ENCODE data around the gene AP1G2.
A peak's percentile ranks its signal among the peaks of the same experiment; 100 is the strongest.
"Not testable (repeated sequence)": the region's sequence is repeated elsewhere in the genome, so short reads cannot be mapped to it uniquely, and the experiment has no call there.

The AP1G2 gene

DNA sequence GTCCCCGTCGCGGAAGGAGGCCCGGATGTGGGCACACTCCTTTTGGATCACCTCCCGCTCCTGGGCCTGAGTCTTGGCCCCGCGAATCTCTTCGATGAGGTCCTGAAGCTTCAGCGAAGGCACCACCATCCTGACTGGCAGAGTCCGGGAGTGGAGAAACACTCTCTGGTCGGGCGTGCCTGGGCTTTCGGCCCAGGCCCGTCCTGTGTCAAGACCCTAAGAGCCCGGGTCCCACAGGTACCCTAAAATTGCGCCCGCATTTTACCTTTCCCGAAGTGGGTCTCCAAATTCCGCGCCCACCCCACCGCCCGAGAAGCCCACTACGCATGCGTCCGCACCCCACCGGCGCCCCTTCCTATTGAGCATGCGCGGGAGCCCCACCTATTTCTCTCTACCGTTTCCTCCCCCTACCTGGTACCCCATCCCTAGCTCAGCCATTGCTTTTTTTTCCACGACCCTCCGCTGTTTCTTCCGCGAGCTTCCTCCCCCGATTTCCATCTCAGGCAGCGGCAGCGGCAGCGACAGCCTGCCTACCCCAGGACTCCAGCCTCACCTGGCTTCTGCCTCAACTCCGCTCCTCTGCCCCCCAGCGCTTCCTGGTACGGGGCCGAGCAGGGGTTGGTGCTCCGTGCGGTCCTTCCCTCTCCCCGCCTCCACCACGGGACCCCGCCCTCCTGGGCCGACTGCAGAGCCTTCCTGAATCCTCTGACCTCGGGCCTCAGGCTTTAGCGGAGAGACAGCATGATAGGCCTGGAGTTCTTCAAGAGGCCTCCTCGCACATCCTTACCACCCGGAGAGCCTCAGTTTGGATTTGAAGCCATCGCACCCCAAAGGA lies at the start of gene AP1G2:
AP1G2 (minus strand) TSS at position 606 of the 835 bp plus-strand sequence; CDS start at position 129, 477 bp downstream.
- peak; percentile 69 to 78 (median 74) for DNase-seq (ENCODE audit: low read depth in 2 of 3, low spot score in 2 of 3)

DNA sequence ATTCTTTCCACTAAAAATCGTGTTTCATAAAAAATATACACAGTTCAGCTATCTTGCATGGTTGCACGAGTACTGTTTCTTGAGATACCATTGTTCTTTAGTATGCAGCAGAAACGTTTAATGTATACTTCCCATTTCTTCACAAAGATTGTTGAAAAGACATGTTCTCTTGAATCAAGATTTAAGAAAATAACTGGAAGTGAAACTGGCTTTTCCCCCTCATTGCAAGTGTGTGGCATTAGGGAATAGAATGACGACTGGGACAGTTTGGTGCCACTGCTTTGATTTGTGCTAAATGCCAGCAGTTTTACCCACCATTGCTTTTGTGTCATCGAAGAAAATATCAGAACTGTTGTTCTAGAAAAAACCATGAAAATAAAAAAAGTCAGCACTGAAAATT lies 48.3 kb upstream of the AP1G2 start:
- no peak for DNase-seq (ENCODE audit: low read depth in 2 of 3, low spot score in 2 of 3)

DNA sequence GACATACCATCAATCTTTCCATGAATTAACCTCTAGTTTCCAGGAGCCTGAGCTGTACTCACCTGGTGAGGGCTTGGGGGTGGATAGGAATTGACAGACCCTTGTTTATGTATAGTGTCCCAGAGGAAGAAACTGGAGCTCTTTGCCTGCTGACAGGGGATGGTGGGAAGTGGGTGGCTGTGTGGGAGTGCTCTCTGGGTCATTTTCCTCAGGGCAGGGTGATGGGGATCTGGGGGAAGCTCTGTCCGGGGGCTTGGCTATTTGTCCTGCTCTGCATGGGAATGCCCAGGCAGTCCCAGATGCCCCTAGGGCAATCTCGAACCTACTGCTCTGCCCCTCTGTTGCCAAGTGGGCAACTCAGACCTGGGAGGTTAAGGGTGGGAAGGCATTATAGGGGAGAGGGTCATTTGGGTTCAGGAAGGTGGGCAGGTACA lies 46.8 kb upstream of the AP1G2 start:
- DNase-seq (ENCODE audit: low read depth in 2 of 3, low spot score in 2 of 3), result no peak

DNA sequence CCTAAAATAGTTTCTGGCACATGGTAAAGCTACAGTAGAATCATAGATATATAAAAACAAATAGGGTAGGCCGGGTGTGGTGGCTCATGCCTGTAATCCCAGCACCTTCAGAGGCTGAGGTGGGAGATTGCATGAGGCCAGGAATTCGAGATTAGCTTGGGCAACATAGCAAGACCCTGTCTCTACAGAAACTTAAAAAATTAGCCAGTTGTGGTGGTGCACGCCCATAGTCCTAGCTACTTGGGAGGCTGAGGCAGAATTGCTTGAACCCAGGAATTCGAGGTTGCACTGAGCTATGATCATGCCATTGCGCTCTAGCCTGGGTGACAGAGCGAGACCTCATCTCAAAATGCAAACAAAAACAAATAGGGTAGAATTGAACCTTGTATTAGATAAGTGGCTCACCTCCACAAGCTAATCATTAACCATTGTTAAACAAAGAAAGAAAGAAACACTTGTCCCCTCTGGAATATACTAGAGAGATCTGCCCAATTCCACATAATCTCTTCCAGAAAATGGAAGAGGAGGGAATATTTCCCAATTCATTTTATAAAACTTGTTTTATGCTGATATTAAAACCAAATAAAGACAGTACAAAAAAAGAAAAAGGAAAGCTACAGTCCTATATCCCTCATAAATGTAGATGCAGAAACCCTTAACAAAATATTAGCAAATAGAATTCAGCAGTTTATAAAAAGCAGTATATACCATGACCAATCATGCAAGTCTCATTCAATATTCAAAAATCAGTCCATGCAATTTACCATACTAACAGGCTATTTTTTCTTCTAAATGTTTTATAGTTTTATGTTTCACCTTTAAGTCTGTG lies 45.9 kb upstream of the AP1G2 start:
- no peak for DNase-seq (ENCODE audit: low read depth in 2 of 3, low spot score in 2 of 3)

DNA sequence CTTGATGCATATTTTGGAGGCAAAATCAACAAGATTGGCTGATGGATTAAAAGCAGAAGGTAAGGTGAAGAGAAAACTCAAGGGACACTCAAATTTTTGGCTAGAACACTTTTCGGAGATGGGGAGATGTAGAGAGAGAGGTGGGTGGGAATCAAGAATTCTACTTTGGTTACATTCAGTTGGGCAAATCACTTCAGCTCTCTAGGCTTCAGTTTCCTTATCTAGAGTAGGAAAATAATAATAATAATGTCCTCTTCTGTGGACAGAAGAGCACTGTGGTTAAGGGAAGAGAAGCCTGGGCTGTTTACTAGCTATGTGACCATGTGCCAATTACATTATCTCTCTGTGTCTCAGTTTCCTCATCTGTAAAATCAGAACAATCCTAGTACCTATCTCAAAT lies 45.2 kb upstream of the AP1G2 start:
- no peak for DNase-seq (ENCODE audit: low read depth in 2 of 3, low spot score in 2 of 3)

DNA sequence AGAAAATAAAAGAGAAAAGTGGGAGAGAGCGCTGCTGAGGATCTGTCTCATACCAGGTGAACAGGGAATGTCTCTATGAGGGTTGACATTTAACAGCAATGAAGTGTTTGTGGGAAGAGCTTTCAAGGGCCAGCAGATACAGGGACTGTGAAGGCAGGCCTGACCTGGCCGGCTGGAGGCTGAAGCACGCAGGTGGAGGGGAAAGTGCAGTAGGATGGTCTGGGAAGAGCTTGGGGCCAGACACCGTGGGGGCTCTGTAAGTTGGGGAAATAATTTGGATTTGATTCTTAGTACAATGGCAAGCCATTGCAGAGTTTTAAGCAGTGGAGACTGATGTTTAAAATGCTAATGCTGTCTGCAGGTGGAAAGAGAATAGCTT lies 44.8 kb upstream of the AP1G2 start:
- no peak for DNase-seq (ENCODE audit: low read depth in 2 of 3, low spot score in 2 of 3)

DNA sequence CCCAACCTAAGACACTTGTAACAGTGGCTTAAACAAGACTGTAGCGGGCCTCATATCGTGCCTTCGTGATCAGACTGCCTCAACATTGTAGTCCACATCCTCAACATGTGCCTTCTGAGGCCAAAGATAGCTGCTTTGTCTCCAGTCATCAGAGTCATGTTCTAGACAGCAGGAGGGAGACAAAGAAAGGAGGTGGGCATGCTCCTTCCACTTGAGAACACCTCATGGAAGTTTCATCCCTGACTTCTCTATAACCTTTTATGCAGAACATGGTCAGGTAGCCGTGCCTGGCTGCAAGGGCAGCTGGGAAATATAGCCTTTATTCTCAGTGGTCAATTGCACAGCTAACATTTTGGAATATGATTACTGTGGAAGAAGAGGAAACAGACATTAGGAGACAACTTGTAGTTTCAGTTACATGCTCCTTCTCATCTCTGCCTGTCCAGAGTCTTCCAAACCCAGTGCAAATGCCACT lies 43.3 kb upstream of the AP1G2 start:
- DNase-seq (ENCODE audit: low read depth in 2 of 3, low spot score in 2 of 3), result no peak

DNA sequence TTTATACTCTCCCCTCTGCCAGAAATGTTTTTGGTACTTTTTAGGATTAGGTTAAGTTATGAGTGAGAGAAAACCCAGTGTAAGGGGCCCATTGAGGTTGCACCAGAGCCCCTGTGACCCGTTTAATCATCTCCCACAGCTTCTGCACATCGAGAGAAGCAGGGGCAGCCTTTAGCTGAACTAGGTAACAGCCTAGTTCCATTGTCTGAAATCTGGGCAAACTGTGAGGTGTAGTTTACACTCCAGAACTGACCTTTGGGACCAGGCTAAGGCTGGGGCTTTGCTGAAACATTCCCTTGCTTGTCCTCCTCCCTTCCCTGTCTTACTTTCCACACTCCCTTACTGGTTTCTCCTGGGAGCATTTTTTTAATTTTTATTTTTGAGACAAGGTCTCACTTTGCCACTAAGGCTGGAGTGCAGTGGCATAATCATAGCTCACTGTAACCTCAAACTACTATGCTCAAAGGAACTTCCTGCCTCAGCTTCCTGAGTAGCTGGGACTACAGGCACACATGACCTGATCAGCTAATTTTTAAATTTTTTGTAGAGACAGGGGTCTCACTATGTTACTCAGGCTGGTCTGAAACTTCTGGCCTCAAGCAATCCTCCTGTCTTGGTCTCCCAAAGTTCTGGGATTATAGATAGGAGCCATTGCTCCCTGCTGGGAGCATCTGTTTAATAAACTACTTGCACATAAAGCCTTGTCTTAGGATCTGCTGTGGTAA lies 42.7 kb upstream of the AP1G2 start:
- DNase-seq (ENCODE audit: low read depth in 2 of 3, low spot score in 2 of 3), result no peak

GRCh38 chr14:23609411-23610089 lies 42.0 kb upstream of the AP1G2 start:
- DNase-seq (ENCODE audit: low read depth in 2 of 3, low spot score in 2 of 3), result not testable (repeated sequence)

DNA sequence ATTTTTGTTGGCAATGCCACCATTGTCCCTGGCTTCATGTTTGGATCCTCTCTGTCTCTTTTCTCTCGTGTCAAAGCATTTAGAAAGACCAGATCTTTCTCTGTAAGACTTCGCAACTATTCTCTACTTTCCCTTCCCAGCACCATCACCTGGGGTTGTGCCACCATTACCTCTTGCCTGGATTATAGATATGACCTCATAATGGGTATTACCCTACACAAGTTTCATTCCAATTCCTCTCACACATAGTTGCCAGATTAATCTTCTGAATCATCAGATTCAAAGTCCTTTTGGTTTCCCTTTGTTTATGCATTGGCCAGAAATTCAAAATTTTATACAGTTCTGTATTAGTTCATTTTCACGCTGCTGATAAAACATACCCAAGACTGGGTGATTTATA lies 41.4 kb upstream of the AP1G2 start:
- no peak for DNase-seq (ENCODE audit: low read depth in 2 of 3, low spot score in 2 of 3)

GRCh38 chr14:23608454-23608853 lies 40.9 kb upstream of the AP1G2 start:
- DNase-seq (ENCODE audit: low read depth in 2 of 3, low spot score in 2 of 3), result no peak

- DNase-seq (ENCODE audit: low read depth in 2 of 3, low spot score in 2 of 3), result no peak
Observed at GRCh38 chr14:23605931-23606585, 38.5 kb upstream of the AP1G2 start.

- no peak for DNase-seq (ENCODE audit: low read depth in 2 of 3, low spot score in 2 of 3)
Observed at GRCh38 chr14:23604675-23605170, 37.1 kb upstream of the AP1G2 start.

GRCh38 chr14:23604148-23604547 lies 36.6 kb upstream of the AP1G2 start:
- DNase-seq (ENCODE audit: low read depth in 2 of 3, low spot score in 2 of 3), result no peak

- no peak for DNase-seq (ENCODE audit: low read depth in 2 of 3, low spot score in 2 of 3)
Observed at GRCh38 chr14:23603103-23603502, 35.5 kb upstream of the AP1G2 start.

DNA sequence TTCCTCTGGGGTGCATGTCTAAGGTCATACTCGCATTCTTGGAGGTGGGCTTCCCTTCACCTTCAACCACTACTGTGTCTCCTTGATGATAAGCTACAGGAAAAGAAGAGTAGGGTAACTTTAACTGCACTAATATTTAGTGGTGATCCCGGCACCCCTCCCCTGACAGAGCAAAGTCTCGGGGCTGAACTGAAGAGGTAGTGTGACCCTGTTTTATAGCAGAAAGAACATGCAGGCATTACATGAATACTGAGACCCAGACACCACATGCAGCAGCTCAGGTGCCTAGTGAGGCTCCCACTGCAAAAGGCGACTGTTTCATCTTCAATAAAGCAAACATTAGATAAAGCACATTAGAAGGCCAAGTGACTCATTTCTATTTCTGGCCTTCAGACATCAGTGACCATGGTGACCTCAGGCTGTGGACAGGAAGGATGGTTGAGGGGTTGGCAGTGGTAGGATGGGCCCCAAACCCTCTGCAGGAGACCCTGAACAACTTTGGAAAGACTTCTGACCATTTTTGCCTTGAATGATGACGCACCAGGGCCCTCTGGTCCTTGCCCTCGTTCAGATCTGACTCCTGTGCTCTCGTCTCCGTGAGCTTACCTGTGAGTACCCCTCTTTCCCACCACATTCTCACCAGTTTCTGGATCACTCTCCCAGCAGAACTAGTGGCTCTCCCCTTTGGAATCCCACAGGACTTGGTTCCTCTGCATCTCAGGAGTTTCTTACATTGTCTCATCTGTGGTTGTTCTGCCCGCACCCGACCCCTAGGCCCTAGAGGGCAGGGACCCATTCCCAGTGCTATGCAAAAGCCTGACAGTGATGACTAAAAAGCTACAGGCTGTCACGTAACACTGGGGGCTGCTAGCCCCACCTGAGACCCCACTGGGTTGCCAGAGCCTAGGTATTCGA lies 34.8 kb upstream of the AP1G2 start:
- no peak for DNase-seq (ENCODE audit: low read depth in 2 of 3, low spot score in 2 of 3)

GRCh38 chr14:23601845-23602180 lies 34.2 kb upstream of the AP1G2 start:
- no peak for DNase-seq (ENCODE audit: low read depth in 2 of 3, low spot score in 2 of 3)

DNA sequence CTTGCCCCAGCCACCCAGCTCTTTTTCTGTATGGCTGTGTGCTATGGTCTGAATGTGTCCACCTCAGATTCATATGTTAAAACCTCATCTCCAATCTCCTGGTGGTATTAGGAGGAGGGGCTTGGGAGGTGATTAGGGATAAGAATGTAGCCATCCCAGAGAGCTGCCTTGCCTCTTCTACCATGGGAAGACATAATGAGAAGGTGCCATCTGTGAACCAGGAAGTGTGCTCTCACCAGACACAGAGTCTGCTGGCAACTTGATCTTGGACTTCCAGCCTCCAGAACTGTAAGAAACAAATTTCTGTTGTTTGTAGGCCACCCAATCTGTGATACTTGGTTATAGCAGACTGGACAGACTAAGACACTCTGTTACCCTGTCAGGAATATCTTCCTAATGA lies 33.8 kb upstream of the AP1G2 start:
- no peak for DNase-seq (ENCODE audit: low read depth in 2 of 3, low spot score in 2 of 3)

GRCh38 chr14:23600806-23601205 lies 33.2 kb upstream of the AP1G2 start:
- no peak for DNase-seq (ENCODE audit: low read depth in 2 of 3, low spot score in 2 of 3)

Data from activated CD8-positive, alpha-beta memory T cell treated with anti-CD3 and anti-CD28 coated beads for 48 hours (primary cell).